ENCODE results near the gene THOC7. TPM values are rescaled to one million over a fixed set of nuclear protein-coding genes. Genes with fewer than 3 reads are reported as not detected.

Gene THOC7
- total RNA-seq, 3 donors from 2014 or later (not counting 1 experiment from before 2014, with no cell fraction given), result 30.3 to 35.8 (median 32.5) TPM

- H3K27ac Mint-ChIP-seq, result peak overlapping the region; percentile 90 to 96
- H3K36me3 Mint-ChIP-seq, result no peaks in the 10 kb centered on the region
- Histone ChIP-seq H3K27me3 (ENCODE audit: control insufficient read depth, insufficient read depth, low read length) (no peaks in the 10 kb centered on the region), H3K4me3 (ENCODE audit: low read length) (no peak overlapping the region), H3K27ac (ENCODE audit: low read length) (no peak overlapping the region), H3K4me1 (ENCODE audit: control insufficient read depth, insufficient read depth, low read length) (peaks cover 15% of the 10 kb centered on the region), H3K36me3 (ENCODE audit: control insufficient read depth, insufficient read depth, low read length) (peaks cover 5% of the 10 kb centered on the region), H3K9me3 (ENCODE audit: control insufficient read depth, insufficient read depth, low read length) (no peaks in the 10 kb centered on the region)
- intact Hi-C loops (cut with micrococcal nuclease), result loop anchor here (2.0 to 5.0 kb wide), 4 partner anchors 25 to 112 kb away; partner anchors contain the start of gene PSMD6
- 95% methylated on average over 3 of the region's 4 CpGs for WGBS (ENCODE audit: insufficient coverage)
- TF ChIP-seq, protein P1, sequence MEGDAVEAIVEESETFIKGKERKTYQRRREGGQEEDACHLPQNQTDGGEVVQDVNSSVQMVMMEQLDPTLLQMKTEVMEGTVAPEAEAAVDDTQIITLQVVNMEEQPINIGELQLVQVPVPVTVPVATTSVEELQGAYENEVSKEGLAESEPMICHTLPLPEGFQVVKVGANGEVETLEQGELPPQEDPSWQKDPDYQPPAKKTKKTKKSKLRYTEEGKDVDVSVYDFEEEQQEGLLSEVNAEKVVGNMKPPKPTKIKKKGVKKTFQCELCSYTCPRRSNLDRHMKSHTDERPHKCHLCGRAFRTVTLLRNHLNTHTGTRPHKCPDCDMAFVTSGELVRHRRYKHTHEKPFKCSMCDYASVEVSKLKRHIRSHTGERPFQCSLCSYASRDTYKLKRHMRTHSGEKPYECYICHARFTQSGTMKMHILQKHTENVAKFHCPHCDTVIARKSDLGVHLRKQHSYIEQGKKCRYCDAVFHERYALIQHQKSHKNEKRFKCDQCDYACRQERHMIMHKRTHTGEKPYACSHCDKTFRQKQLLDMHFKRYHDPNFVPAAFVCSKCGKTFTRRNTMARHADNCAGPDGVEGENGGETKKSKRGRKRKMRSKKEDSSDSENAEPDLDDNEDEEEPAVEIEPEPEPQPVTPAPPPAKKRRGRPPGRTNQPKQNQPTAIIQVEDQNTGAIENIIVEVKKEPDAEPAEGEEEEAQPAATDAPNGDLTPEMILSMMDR (IDR thresholded peaks at IDR 0.05), result no peak
- H3K4me3 Mint-ChIP-seq, result peak overlapping the region; percentile 92
- DNase-seq (no peak), ATAC-seq (no peak)
- H3K9me3 Mint-ChIP-seq, result no peaks in the 10 kb centered on the region
- peaks cover 37 to 43% of the 10 kb centered on the region in 2 donors for H3K4me1 Mint-ChIP-seq
- H3K27me3 Mint-ChIP-seq (ENCODE audit: low read depth in 2 of 2), result no peaks in the 10 kb centered on the region
These were observed 46.4 kb upstream of the THOC7 start for GRCh38 chr3:63910001-63910400.

GRCh38 chr3:63909431-63909830 is 45.8 kb upstream of the THOC7 start:
- no peaks in the 10 kb centered on the region for H3K9me3 Mint-ChIP-seq
- H3K36me3 Mint-ChIP-seq, result no peaks in the 10 kb centered on the region
- peaks cover 15% of the 10 kb centered on the region for H3K4me1 ChIP-seq (ENCODE audit: control insufficient read depth, insufficient read depth, low read length)
- H3K27me3 ChIP-seq (ENCODE audit: control insufficient read depth, insufficient read depth, low read length), result no peaks in the 10 kb centered on the region
- H3K4me3 ChIP-seq (ENCODE audit: low read length), result no peak overlapping the region
- H3K4me3 Mint-ChIP-seq, result no peak overlapping the region
- WGBS (ENCODE audit: insufficient coverage), result 94% methylated on average over 2 of the region's 2 CpGs
- intact Hi-C loops (cut with micrococcal nuclease), result no loop called here
- H3K27me3 Mint-ChIP-seq (ENCODE audit: low read depth in 2 of 2), result no peaks in the 10 kb centered on the region
- H3K36me3 ChIP-seq (ENCODE audit: control insufficient read depth, insufficient read depth, low read length), result peaks cover 8% of the 10 kb centered on the region
- TF ChIP-seq, protein P1 (IDR thresholded peaks at IDR 0.05), result no peak
- ATAC-seq (no peak), DNase-seq (no peak)
- H3K27ac Mint-ChIP-seq, result peak overlapping the region in 1 of 2 donors; percentile 90
- H3K27ac ChIP-seq (ENCODE audit: low read length), result no peak overlapping the region
- H3K4me1 Mint-ChIP-seq, result peaks cover 36 to 40% of the 10 kb centered on the region in 2 donors
- no peaks in the 10 kb centered on the region for H3K9me3 ChIP-seq (ENCODE audit: control insufficient read depth, insufficient read depth, low read length)

- Histone ChIP-seq H3K4me3 (ENCODE audit: low read length) (no peak overlapping the region), H3K36me3 (ENCODE audit: control insufficient read depth, insufficient read depth, low read length) (peaks cover 8% of the 10 kb centered on the region), H3K9me3 (ENCODE audit: control insufficient read depth, insufficient read depth, low read length) (no peaks in the 10 kb centered on the region), H3K27me3 (ENCODE audit: control insufficient read depth, insufficient read depth, low read length) (no peaks in the 10 kb centered on the region), H3K27ac (ENCODE audit: low read length) (no peak overlapping the region), H3K4me1 (ENCODE audit: control insufficient read depth, insufficient read depth, low read length) (peaks cover 15% of the 10 kb centered on the region)
- H3K9me3 Mint-ChIP-seq, result no peaks in the 10 kb centered on the region
- no peaks in the 10 kb centered on the region for H3K36me3 Mint-ChIP-seq
- no peak overlapping the region for H3K4me3 Mint-ChIP-seq
- peak overlapping the region; percentile 3 to 90 for H3K27ac Mint-ChIP-seq
- TF ChIP-seq, protein P1 (IDR thresholded peaks at IDR 0.05), result no peak
- ATAC-seq (no peak), DNase-seq (no peak)
- peaks cover 29 to 33% of the 10 kb centered on the region in 2 donors for H3K4me1 Mint-ChIP-seq
- no peaks in the 10 kb centered on the region for H3K27me3 Mint-ChIP-seq (ENCODE audit: low read depth in 2 of 2)
- intact Hi-C loops (cut with micrococcal nuclease), result no loop called here
- WGBS (ENCODE audit: insufficient coverage), result 100% methylated on average over 1 of the region's 1 CpG
These were observed 45.2 kb upstream of the THOC7 start for GRCh38 chr3:63908776-63909175.

- Mint-ChIP-seq H3K36me3 (no peaks in the 10 kb centered on the region), H3K4me3 (no peak overlapping the region), H3K27me3 (ENCODE audit: low read depth in 2 of 2) (no peaks in the 10 kb centered on the region), H3K9me3 (no peaks in the 10 kb centered on the region), H3K27ac (peak overlapping the region; percentile 3 to 90), H3K4me1 (peaks cover 25 to 27% of the 10 kb centered on the region in 2 donors)
- H3K27me3 ChIP-seq (ENCODE audit: control insufficient read depth, insufficient read depth, low read length), result no peaks in the 10 kb centered on the region
- H3K4me1 ChIP-seq (ENCODE audit: control insufficient read depth, insufficient read depth, low read length), result peaks cover 11% of the 10 kb centered on the region
- peaks cover 8% of the 10 kb centered on the region for H3K36me3 ChIP-seq (ENCODE audit: control insufficient read depth, insufficient read depth, low read length)
- intact Hi-C loops (cut with micrococcal nuclease), result no loop called here
- 95% methylated on average over 2 of the region's 2 CpGs for WGBS (ENCODE audit: insufficient coverage)
- ATAC-seq (no peak), DNase-seq (no peak)
- TF ChIP-seq, protein P1 (IDR thresholded peaks at IDR 0.05), result no peak
- H3K9me3 ChIP-seq (ENCODE audit: control insufficient read depth, insufficient read depth, low read length), result no peaks in the 10 kb centered on the region
- H3K27ac ChIP-seq (ENCODE audit: low read length), result no peak overlapping the region
- H3K4me3 ChIP-seq (ENCODE audit: low read length), result no peak overlapping the region
These were observed 44.6 kb upstream of the THOC7 start for GRCh38 chr3:63908081-63908736.

All from natural killer cell (primary cell).